ENCODE data around the gene REG4.
"Not testable (repeated sequence)": the region's sequence is repeated elsewhere in the genome, so short reads cannot be mapped to it uniquely, and the experiment has no call there.

Gene REG4

DNA sequence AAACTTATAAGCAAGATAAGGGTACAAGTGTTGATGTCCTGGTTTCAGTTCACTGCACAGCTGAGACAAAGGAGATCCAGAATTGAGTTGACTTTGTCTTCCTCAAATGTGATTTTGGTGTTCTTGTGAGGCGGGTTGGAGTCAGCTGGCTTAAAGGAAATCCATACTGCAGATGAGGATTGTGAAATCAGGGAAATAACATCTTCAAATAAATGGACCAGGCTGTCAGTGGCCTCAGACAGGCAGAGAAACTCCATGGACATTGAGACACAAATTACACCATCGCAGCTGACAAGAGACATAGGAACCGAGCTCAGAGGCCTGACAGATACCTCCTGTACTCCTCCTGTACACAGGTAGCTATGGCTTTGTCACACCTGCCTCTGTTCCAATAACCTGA lies 27.0 kb upstream of the REG4 start:
- Histone ChIP-seq H3K27me3 (ENCODE audit: control insufficient read depth, low read length) (no peaks in the 10 kb centered on the region), H3K4me2 (ENCODE audit: low read length) (no peak overlapping the region), H3K4me1 (ENCODE audit: control insufficient read depth, low read length) (peaks cover 5% of the 10 kb centered on the region), H3K36me3 (ENCODE audit: control insufficient read depth, low read length) (no peaks in the 10 kb centered on the region), H3K79me2 (ENCODE audit: control insufficient read depth, low read length) (no peaks in the 10 kb centered on the region), H3K4me3 (ENCODE audit: low read length) (no peak overlapping the region), H3K9me3 (ENCODE audit: control insufficient read depth, insufficient read depth, low read length) (no peaks in the 10 kb centered on the region), H3K27ac (ENCODE audit: low read depth, low read length) (no peak overlapping the region), H4K20me1 (ENCODE audit: control insufficient read depth, insufficient read depth, low read depth, low read length) (no peaks in the 10 kb centered on the region), H3K9me2 (replicated peaks; ENCODE audit: control insufficient read depth, low read length) (no peaks in the 10 kb centered on the region), H3F3A (ENCODE audit: control insufficient read depth, insufficient read depth) (no peaks in the 10 kb centered on the region)
- no peak for TF ChIP-seq CTCF (IDR thresholded peaks at IDR 0.05; ENCODE audit: low read depth, low read length, poor library complexity, severe bottlenecking)
- no peak for TF ChIP-seq EZH2phosphoT487 (IDR thresholded peaks at IDR 0.05; ENCODE audit: borderline replicate concordance, low read length)

DNA sequence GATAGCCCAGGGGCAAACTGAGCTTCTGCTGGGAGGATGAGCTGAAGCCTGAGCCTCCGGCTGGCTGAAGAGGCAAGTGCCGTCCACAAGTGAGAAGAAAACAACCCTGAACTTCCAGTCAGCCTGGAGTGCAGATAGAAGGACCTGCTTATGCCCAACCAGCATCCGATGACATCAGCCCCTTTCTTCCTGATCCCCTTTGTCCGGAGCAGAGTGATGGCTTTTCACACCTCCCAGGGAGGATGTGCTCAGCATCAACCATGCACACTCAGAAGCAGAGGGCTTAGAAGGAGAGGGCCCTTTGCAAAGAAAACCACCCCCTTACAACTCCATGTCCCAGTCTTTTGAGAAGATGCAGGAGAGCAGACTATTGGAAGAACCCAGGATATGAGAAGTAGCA lies 23.7 kb upstream of the REG4 start:
- peaks cover 9% of the 10 kb centered on the region for H3K4me1 ChIP-seq (ENCODE audit: control insufficient read depth, low read length)
- H3K27ac ChIP-seq (ENCODE audit: low read depth, low read length), result no peak overlapping the region
- H3K4me3 ChIP-seq (ENCODE audit: low read length), result no peak overlapping the region
- no peaks in the 10 kb centered on the region for H3K9me3 ChIP-seq (ENCODE audit: control insufficient read depth, insufficient read depth, low read length)
- H3K9me2 ChIP-seq (replicated peaks; ENCODE audit: control insufficient read depth, low read length), result no peaks in the 10 kb centered on the region
- no peaks in the 10 kb centered on the region for H3K79me2 ChIP-seq (ENCODE audit: control insufficient read depth, low read length)
- TF ChIP-seq CTCF (IDR thresholded peaks at IDR 0.05; ENCODE audit: low read depth, low read length, poor library complexity, severe bottlenecking) (no peak), EZH2phosphoT487 (IDR thresholded peaks at IDR 0.05; ENCODE audit: borderline replicate concordance, low read length) (no peak)
- no peaks in the 10 kb centered on the region for H3K36me3 ChIP-seq (ENCODE audit: control insufficient read depth, low read length)
- H3K27me3 ChIP-seq (ENCODE audit: control insufficient read depth, low read length), result no peaks in the 10 kb centered on the region
- H3K4me2 ChIP-seq (ENCODE audit: low read length), result no peak overlapping the region
- no peaks in the 10 kb centered on the region for H4K20me1 ChIP-seq (ENCODE audit: control insufficient read depth, insufficient read depth, low read depth, low read length)
- no peaks in the 10 kb centered on the region for H3F3A ChIP-seq (ENCODE audit: control insufficient read depth, insufficient read depth)

- Histone ChIP-seq H3K4me2 (ENCODE audit: low read length) (no peak overlapping the region), H3F3A (ENCODE audit: control insufficient read depth, insufficient read depth) (no peaks in the 10 kb centered on the region), H3K27ac (ENCODE audit: low read depth, low read length) (no peak overlapping the region), H3K9me2 (replicated peaks; ENCODE audit: control insufficient read depth, low read length) (no peaks in the 10 kb centered on the region), H3K9me3 (ENCODE audit: control insufficient read depth, insufficient read depth, low read length) (no peaks in the 10 kb centered on the region), H3K4me3 (ENCODE audit: low read length) (no peak overlapping the region), H3K27me3 (ENCODE audit: control insufficient read depth, low read length) (no peaks in the 10 kb centered on the region), H3K4me1 (ENCODE audit: control insufficient read depth, low read length) (0 out of 2 replicates have a peak, but pooled peaks cover 5% of the 10 kb centered on the region), H4K20me1 (ENCODE audit: control insufficient read depth, insufficient read depth, low read depth, low read length) (no peaks in the 10 kb centered on the region), H3K36me3 (ENCODE audit: control insufficient read depth, low read length) (no peaks in the 10 kb centered on the region), H3K79me2 (ENCODE audit: control insufficient read depth, low read length) (no peaks in the 10 kb centered on the region)
- TF ChIP-seq CTCF (IDR thresholded peaks at IDR 0.05; ENCODE audit: low read depth, low read length, poor library complexity, severe bottlenecking), result no peak
- TF ChIP-seq EZH2phosphoT487 (IDR thresholded peaks at IDR 0.05; ENCODE audit: borderline replicate concordance, low read length), result no peak
These were observed 19.8 kb upstream of the REG4 start for GRCh38 chr1:119831027-119831426.

- no peaks in the 10 kb centered on the region for H3K36me3 ChIP-seq (ENCODE audit: control insufficient read depth, low read length)
- H3K4me3 ChIP-seq (ENCODE audit: low read length), result no peak overlapping the region
- H3K4me2 ChIP-seq (ENCODE audit: low read length), result no peak overlapping the region
- H3K79me2 ChIP-seq (ENCODE audit: control insufficient read depth, low read length), result no peaks in the 10 kb centered on the region
- no peaks in the 10 kb centered on the region for H3K27me3 ChIP-seq (ENCODE audit: control insufficient read depth, low read length)
- no peaks in the 10 kb centered on the region for H3K9me3 ChIP-seq (ENCODE audit: control insufficient read depth, insufficient read depth, low read length)
- no peak overlapping the region for H3K27ac ChIP-seq (ENCODE audit: low read depth, low read length)
- no peaks in the 10 kb centered on the region for H3F3A ChIP-seq (ENCODE audit: control insufficient read depth, insufficient read depth)
- H3K4me1 ChIP-seq (ENCODE audit: control insufficient read depth, low read length), result 0 out of 2 replicates have a peak, but pooled peaks cover 5% of the 10 kb centered on the region
- no peaks in the 10 kb centered on the region for H4K20me1 ChIP-seq (ENCODE audit: control insufficient read depth, insufficient read depth, low read depth, low read length)
- no peak for TF ChIP-seq EZH2phosphoT487 (IDR thresholded peaks at IDR 0.05; ENCODE audit: borderline replicate concordance, low read length)
- no peak for TF ChIP-seq CTCF (IDR thresholded peaks at IDR 0.05; ENCODE audit: low read depth, low read length, poor library complexity, severe bottlenecking)
- no peaks in the 10 kb centered on the region for H3K9me2 ChIP-seq (replicated peaks; ENCODE audit: control insufficient read depth, low read length)
These were observed 18.4 kb upstream of the REG4 start for GRCh38 chr1:119829625-119830024.

- not testable (repeated sequence) for H3K4me3 ChIP-seq (ENCODE audit: low read length); H3K27me3 ChIP-seq (ENCODE audit: control insufficient read depth, low read length); H3K9me2 ChIP-seq (replicated peaks; ENCODE audit: control insufficient read depth, low read length); H4K20me1 ChIP-seq (ENCODE audit: control insufficient read depth, insufficient read depth, low read depth, low read length); H3K27ac ChIP-seq (ENCODE audit: low read depth, low read length); H3K36me3 ChIP-seq (ENCODE audit: control insufficient read depth, low read length); H3K9me3 ChIP-seq (ENCODE audit: control insufficient read depth, insufficient read depth, low read length); H3K79me2 ChIP-seq (ENCODE audit: control insufficient read depth, low read length); H3K4me1 ChIP-seq (ENCODE audit: control insufficient read depth, low read length); H3F3A ChIP-seq (ENCODE audit: control insufficient read depth, insufficient read depth); H3K4me2 ChIP-seq (ENCODE audit: low read length)
These were observed 17.7 kb upstream of the REG4 start for GRCh38 chr1:119829006-119829405.
